Fibroblast of upper back skin (primary cell): ENCODE data around the gene PXN.

Source experiments
- DNase-seq: peaks from one replicate; pipeline ENCODE4 v3.0.0-alpha.2; 2013

The PXN gene

DNA sequence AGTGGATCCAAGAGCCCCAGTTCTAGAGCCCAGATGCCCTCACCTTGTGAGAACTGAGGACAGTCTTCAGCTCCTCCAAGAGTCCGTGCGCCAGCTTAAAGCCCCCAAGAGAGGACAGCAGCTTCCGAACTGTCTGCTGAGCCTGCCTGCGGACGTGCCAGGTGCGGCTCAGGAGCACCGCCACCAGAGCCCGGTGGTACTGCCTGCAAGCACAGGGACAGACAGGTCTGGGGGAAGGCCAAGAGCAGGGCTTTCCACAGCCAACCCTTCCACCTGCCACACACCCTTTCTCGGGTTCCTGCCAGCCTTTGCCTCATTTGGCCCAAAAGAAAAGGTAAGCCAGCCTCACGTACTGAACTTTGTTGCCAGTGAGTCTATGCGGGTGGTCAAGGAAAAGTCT is 101.2 kb downstream of the PXN start:
- no peak for DNase-seq

DNA sequence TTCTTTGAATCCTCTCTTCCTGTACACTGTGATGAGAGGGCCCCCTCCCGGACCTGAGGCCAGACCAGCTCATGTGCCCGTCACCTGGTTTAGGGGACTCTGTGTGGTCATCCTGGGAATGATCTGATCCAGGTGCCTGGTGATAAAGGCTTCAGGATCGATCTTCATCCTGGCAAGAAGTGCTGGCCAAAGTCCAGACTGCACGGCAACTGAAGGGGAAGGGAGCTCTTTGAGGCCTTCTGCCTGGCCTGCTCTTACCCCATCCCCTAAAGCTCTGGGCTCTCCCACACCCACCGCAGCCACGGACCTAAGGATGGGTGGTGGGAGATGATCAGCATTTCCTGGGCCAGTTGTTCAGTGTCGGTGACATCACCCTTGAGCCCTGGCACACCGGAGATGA is 102.8 kb downstream of the PXN start:
- DNase-seq = no peak

DNA sequence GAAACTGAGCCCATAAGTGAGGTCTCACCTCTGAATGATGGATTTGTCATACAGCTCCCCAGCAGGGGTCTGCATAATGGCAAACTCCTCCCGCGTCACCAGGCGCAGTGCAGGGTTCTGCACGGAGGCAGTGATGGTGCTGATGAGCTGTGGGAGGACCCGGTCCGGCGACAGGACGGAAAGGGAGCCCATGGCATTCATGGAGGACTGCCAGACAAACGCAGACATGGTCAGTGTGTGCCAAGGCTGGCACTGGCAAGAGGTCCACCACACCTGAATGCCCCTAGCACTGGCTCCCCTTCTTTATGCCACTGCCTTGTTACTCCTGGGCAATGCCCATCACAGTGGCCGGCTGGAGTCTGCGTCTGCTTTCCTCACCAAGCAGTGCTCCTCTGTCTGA is 103.7 kb downstream of the PXN start:
- no peak for DNase-seq
